Activated CD8-positive, alpha-beta memory T cell treated with anti-CD3 and anti-CD28 coated beads, Interleukin-2, amount 50 U/mL, for 1 hour (primary cell): Measurements from ENCODE around the gene LNX1.

Experiments used
- DNase-seq: peaks from one replicate; pipeline ENCODE4 v3.0.0-alpha.2; 2020; ENCODE audit errors: extremely low read depth

LNX1 gene

DNA sequence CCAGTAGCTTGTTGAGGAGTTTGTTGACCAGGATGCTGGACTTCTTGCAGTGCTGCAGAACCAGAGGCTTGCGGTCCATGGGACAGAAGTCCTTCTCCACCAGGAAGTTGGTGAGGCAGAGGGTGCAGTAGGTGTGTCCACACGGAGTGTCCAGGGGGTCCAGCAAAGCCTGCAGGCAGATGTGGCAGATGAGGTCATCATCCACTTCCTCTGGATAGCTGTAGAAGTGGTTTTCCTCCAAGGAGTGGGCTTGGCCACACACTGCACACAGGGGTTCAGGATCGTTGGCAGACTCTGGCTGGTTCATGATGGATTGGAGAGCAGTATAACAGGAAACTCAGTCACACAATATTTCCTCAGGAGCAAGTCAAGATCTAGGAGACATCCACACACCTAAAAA, 17.6 kb downstream of the LNX1 start:
- no peak for DNase-seq

DNA sequence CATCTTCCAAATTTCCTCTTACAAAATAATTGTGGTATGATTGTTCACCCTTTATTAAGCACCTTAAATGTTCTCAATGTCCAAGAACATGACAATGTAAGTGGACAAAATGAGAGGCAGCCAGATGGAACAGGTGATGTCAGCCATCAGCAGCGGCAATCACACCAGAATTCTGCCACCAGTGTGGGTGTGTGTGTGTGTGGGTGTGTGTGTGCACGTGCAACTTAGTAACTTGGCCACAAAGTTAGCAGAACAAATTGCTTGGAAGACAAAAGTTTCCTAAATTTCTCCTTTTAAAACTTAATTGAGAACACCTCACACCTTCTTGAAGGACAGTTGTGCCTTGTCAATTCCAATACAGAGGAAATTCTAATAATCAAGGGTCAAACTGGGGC, 18.7 kb downstream of the LNX1 start:
- no peak for DNase-seq

DNA sequence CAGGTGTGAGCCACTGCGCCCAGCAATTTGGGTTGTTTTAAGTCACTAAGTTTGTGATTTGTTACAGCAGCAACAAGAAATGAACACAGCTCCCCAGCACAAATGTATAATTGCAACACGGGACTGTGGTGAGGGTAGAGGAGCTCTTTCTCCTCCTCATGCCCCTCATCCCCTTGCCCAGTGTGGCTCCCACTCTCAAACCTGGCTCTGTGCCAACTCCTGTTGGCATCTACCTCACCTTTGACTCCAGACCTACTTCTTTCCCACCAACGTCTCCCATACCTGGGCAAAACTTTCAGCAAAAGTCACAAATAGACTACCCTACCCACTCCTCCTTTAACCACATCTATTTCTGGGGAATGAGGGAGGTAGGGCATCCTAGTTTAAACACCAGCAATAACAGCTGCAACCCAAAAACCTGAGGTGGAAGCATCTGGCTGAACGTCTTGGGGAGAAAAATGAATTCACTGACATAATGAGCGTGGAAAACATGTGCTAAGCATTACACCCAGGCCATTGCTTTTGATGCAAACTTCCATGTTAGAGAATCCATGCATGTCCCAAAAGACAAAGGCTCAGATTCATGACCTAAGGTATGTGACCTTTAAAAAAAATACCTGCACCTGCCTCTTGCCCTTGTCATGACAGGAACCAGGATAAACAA, 19.2 kb downstream of the LNX1 start:
- DNase-seq = no peak

DNA sequence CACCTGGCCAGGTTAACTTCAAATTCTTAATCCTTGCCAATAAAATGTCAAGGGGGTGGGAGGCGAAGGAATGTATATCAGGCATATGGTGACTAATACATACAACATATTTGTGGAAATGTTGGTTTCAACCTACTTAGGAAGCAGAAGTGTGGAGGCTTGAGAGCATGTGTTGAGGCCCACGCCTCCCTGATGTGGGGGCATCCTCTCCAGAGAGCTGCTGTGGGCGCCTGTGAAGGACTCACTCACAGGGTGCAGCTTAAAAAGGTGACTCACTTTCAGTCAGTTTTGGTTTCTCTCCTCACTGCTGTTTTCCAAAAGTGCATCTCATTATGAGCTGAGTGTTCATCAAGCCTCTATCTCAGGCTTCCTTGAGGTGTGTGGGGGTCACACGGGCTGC, 27.5 kb downstream of the LNX1 start:
- DNase-seq = no peak

DNA sequence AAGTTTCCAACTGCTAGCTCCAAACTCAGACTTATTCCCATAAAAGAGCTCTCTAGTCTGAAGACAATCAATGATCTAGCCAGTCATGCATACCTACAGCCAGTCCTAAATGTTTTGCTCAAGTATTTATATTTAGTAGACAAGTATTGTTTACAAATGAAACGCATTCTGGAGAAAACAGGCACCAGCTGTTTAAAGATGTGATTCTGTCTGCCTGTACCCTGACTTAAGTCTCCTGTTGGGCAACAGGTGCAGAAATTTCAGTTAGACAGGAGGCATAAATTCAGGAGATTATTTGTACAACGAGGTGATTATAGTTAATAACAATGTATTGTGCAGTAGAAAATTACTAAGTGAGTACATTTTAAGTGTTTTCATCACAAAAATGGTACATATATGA, 28.9 kb downstream of the LNX1 start:
- DNase-seq = no peak

DNA sequence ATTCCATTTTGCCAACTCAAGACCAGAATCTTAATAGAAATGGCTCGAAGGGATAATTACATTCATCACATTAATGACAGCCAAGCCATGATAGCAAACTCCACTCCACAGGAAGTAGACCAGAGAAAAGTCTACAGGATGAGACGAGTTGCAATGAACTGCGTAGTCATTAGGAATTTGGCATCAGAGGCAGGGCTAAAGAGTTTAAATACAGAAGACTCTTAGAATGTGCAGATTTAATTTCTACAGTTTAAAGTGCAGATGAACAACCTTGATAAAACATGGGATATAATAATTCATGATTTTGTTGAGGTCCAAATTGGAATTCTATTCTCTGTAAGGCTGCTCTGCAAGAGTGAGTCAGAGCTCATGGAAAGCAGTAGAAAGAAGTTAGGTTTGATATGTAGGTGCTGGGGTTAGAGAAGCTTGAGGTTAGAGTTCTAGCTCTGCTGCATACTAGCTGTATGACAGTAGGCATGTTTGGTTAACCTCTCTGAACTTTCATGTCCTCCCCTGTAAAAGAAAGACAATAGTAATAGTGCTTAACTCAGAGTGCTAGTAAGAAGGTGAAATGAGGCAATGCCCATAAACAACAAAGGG, 32.2 kb downstream of the LNX1 start:
- DNase-seq = no peak

DNA sequence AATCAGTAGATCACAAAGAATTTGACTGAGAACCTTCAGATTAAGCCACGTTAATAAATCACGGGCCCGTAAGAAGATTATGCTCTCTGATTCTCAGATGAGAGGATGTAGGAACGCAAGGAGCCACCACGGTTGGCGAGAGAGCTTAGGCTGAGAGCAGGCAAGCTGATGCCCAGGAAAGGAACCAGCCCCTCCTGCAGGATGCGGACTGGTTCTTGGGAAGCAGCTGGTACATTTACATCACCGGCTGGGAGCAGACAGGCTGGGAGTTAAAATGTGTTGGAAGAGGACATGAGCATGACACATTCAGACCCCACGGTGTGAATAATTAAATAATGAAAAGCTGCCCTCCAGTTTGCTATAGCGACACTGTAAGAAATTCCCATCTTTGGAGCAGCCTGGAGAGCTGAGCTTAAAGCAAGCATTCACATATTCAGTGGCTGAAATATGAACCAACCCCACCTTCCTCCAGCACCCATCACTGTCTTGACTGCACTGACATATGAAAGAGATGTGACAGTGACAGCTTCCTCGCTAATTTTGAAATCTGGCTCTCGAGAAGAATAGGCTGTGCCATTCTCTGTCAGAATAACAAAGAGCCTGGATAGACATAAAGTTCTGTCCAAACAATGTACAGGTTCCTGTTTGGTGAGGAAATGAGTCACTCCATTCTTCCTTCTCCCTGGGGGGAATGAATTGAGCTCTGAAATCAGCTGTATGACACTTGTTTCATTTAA, 33.1 kb downstream of the LNX1 start:
- no peak for DNase-seq

DNA sequence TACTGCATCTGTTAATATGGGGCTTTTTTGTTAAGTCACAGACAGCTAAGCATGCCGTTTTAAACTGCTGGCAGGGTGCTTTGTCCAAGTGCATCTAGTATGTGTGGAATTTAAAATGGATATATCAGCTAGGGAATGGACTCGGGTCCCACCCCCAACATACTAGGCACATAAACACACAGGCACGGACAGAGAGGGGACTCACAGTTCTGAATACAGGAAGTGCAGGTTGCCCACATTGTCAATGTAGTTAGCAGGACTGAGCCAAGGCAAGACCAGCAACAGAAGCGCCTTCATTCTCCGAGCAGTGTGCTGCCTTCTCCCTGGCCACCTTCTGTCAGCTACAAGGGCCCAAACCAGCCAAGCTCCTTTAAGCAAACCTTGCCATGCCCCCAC, 33.6 kb downstream of the LNX1 start:
- no peak for DNase-seq

DNA sequence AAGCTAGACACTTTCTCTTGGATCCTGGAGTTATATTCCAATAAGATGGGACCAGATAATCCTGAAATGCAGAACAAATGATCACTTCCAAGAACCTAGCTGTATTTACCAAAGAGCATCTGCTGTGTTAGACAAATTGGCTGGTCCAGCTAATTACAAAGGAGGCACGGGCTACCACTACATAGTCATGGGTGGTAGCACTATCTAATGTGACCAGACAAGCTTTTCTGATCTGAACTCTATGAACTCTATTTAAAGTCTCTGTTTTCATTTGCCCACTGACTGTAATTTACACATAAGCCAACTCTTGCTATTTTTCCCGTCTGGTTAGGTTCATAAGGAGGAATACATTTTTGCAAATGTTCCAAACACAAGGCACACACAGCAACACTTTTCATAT, 34.6 kb downstream of the LNX1 start:
- no peak for DNase-seq

DNA sequence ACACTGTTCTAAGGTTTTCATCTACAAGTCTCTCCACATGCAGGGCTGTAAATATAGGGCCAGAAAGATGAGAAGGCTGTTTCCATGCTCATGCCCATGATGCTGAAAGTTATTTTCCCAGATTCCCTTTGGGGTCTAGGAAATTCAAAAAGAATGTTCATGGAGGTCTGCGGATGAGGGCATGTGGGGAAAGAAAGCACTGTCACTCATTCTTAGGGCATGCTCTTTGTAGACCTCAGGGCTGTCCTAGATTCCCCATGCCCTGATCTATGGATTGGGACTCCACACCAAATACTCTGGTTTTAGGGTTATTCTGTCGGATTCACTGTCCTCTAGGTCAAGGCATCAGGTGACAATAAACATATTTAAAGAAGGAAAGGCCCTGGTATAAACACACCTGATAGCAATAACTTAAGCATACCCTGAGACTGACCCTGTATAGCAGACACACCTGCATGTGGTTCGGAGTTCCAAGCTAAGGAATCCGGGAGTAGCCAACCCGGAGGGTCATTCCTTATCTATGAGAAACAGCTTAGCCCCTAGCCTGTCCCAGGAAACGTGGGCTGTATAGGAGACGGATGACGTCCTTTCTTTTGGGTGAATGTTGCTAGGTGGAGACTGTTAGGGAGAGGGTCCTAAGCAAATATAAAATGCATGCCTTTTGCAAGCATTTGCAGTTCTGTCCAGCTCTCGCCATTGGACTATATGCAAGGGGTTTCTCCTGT, 37.6 kb downstream of the LNX1 start:
- no peak for DNase-seq

DNA sequence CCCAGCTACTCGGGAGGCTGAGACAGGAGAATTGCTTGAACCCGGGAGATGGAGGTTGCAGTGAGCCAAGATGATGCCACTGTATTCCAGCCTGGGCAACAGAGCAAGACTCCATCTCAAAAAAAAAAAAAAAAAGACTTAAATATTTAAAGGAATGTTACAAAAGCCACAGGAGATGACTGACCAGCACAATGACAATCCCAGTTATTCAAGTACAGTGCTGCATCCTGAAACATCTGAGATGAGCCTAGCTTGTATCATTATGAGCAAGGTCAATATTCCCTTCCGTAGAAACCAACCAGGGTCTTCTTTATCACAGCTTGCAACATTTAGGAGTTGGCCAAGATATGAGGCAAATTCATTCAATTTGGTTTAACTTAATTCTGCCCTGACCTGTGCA, 38.6 kb downstream of the LNX1 start:
- no peak for DNase-seq

DNA sequence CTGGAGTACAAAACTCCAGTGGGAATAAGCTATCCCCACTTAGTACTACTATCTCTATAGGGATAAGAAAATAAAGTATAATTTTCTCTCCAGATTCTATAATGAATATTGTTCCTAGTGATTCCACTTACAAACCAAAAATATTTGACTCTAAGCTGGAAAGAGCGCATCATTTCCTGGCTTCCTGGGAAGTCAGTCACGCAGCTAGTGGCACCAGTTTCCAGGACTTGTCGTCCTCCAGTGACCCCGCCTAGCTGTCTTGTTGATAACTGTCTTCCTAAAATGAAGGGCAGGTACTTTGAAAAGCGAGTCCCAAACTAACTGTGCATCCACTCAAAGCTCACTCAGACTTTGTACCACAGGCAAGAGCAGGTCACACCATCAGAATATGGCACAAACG, 39.3 kb downstream of the LNX1 start:
- no peak for DNase-seq

DNA sequence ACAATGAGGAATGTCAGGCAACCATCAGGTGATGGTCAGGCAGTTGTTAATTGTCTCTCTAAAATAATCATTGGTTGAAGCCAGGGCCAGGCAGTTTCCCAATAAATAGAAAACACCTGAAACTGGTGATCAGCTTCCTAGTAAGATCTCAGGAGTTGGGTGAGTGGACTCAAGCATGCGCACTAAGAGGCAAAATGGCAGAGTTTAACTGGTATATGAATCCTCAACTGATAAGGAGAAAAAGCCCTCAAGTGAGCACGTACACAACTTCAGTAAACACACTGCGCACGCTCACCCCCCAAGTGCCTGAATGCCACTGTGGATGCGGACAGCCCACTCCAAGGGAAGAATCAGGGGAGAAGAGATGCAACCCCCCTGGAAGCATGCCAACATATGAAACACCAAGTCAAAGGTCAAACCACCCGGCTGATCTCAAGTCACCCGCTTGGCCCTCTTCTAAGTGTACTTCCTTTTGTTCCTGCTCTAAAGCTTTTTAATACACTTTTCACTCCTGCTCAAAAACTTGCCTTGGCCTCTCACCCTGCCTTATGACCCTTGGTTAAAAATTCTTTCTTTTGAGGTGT, 39.9 kb downstream of the LNX1 start:
- no peak for DNase-seq

DNA sequence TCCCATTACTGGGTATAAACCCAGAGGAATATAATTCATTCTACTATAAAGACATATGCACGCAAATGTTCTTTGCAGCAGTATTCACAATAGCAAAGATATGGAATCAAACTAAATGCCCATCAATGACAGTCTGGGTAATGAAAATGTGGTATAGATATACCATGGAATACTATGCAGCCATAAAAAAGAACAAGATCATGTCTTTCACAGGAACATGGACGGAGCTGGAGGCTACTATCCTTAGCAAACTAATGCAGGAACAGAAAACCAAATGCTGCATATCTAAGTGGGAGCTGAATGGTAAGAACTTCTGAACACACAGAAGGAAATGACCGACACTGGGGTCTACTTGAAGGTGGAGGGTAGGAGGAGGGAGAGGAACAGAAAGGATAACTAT, 42.6 kb downstream of the LNX1 start:
- no peak for DNase-seq

DNA sequence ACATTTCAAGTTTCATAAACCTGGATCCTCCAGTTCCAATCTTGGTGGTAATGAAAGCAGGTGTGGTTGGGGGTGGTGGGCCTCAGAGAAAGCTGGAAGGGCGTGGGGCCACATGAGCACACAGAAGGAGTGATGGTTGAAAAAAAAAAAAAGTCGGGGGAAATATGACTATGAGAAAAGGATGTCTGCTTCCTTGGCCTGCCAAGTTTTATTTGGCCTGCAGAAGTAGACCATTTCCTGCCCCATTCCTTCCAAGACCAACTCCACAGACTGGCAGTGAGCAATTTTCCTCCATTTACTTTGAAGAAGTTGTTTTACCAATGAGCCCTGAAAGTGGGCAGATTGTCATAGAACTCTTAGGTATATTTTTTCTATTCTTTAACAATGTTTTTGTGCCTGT, 43.3 kb downstream of the LNX1 start:
- no peak for DNase-seq

DNA sequence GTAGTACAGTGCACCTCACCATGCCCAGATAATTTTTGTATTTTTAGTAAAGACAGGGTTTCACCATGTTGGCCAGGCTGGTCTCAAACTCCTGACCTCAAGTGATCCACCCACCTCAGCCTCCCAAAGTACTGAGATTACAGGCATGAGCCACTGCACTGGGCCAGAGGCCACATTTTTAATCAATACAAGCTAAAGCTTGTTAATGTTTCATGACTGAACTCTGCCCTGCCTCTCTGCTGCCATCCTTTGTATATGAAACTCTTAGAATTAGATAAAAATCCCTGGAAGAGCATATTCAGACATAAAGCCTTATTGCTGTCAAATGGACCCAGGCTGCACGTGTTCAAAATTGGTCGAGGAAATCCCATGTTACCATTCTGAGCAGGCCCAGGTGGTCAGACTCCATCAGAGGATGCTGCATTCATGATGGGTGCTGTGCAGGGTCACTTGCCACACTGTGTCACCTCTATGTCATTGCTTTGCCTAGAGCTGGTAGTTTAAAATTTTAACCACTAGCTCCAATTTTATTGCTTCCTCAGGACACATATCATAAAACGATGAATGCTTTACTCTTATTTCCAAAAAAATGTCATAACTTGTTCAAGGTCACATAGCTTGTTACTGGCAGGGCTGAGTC, 45.2 kb downstream of the LNX1 start:
- DNase-seq = no peak

DNA sequence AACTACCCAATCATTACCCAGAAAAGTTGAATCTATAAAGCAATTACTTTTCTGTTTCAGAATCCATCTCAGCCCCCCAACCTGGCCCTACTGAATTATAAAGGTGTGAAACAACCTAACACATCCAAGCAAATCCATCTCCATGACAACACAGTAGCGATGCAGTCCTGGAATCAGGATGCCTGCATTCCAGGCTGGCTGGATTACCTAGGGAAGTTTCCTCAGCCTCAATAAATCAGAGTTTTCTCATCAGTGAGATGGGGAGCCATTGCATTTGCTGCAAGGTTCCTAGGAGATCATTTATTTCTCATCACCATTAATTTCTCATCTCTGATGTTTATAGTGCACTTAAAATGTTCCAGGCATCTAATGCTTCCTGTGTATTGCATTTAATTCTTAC, 46.0 kb downstream of the LNX1 start:
- DNase-seq = no peak

DNA sequence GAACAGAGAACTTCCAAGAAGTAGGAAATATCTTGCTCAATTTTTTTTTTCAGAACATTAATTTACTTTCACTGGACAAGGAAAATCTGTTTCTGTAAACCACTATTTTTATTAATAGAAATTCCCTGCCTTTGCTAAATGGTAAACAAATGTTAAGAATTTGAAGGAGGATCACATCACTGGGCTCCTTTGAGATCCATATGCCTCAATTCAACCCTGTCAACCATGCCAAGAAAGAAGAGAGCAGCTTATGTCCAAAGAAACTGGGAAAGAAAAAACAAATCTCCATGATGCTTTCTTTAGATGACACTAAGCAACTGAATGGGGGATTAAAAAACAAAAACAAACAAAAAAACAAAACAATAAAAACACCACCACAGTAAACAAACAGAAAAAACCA, 47.7 kb downstream of the LNX1 start:
- no peak for DNase-seq

DNA sequence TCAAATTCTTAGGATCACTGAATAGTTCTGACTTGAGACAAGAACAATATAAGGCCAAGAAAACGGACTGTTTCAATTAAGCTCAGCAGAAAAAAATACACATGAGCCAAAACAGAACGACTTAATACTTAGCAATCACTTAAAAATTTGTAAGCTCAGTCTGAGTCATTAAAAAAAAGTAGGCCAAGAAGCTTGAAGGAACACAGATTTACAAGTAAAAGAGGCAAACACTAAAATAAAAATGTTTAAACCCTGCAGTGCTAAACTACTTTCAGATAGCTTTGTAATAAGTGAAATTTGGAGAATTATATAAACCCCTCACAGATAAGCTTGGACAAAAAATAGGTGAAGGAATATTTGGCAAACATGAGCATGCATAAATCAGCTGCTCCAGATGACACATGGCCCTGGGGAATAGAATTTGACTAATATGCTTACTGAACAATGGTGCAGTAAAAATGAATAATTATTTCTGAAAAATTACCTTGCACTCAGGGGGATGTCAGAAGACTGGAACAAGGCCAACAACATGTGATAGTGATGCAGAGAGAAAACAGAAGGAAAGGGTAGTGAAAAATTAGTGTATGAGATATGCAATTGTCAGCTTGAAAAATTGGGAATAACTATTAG, 49.6 kb downstream of the LNX1 start:
- DNase-seq = no peak

DNA sequence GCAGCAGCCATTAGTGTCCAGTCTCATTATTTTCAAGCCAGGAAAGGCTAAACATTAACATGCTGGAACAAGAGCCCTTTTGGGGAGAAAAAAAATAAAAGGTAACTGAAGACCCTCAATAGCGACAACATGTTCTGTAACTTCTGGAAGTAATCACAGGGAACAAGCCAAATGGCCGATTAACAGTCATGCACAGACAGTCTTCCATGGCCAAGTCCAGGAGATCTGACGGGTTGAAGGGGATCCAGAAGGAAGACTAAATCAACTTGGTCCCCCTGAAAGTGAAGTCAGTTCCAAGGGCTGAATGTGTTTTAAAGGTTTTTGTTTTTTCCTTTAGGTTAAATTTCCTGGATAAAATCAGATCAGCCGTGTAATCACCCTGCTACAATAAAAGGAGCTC, 52.5 kb downstream of the LNX1 start:
- no peak for DNase-seq

DNA sequence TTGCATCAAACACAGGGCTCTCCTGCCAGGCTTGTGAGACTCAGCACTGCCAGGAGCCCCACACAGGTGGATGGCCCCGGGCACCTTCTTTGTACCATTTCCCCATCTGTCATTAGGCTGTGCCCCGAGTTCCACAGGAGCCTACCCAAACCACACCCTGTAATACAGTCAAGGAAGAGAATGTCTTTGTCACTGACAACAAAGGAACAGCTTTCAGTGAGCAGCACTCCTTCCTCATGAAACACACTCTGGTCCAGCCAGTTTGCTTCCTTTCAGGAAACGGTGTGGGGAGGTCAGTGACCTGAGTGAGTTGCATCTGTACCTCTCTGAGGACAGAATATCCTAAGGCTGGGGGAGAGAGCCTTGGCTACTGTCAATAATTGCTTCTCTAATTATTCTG, 53.7 kb downstream of the LNX1 start:
- DNase-seq = no peak
